NCI-H146 treated with DMSO at 0.1 percent for 48 hours (cell line): ENCODE results near the gene HHIPL1.
"Not testable (repeated sequence)": the region's sequence is repeated elsewhere in the genome, so short reads cannot be mapped to it uniquely, and the experiment has no call there.

Experiments used
- DNase-seq: peaks from one replicate; lab custom pipeline; 2025; ENCODE audit not compliant: unreplicated experiment; lab: John Stamatoyannopoulos, UW

Gene HHIPL1

GRCh38 chr14:99658218-99658845, 13.4 kb downstream of the HHIPL1 start:
- DNase-seq = no peak

- DNase-seq = no peak
Measured at GRCh38 chr14:99659333-99659741, 14.4 kb downstream of the HHIPL1 start.

- DNase-seq = no peak
Measured at GRCh38 chr14:99660006-99660566, 15.2 kb downstream of the HHIPL1 start.

GRCh38 chr14:99660794-99661193, 15.9 kb downstream of the HHIPL1 start:
- DNase-seq = no peak

GRCh38 chr14:99661206-99661605, 16.3 kb downstream of the HHIPL1 start:
- not testable (repeated sequence) for DNase-seq

GRCh38 chr14:99662846-99663245, 17.9 kb downstream of the HHIPL1 start:
- DNase-seq = no peak

- DNase-seq = no peak
Measured at GRCh38 chr14:99663386-99664057, 18.6 kb downstream of the HHIPL1 start.

GRCh38 chr14:99664058-99664936, 19.4 kb downstream of the HHIPL1 start:
- no peak for DNase-seq

GRCh38 chr14:99664937-99665273, 20.0 kb downstream of the HHIPL1 start:
- DNase-seq = no peak

GRCh38 chr14:99666533-99666932, 21.6 kb downstream of the HHIPL1 start:
- DNase-seq = no peak

- DNase-seq = no peak
Measured at GRCh38 chr14:99667045-99667444, 22.1 kb downstream of the HHIPL1 start.

- DNase-seq = no peak
Measured at GRCh38 chr14:99667821-99668220, 22.9 kb downstream of the HHIPL1 start.

- no peak for DNase-seq
Measured at GRCh38 chr14:99668307-99669295, 23.7 kb downstream of the HHIPL1 start.

GRCh38 chr14:99670361-99671234, 25.7 kb downstream of the HHIPL1 start:
- no peak for DNase-seq

- no peak for DNase-seq
Measured at GRCh38 chr14:99671235-99672224, 26.6 kb downstream of the HHIPL1 start.

GRCh38 chr14:99672506-99673304, 27.8 kb downstream of the HHIPL1 start:
- no peak for DNase-seq

- no peak for DNase-seq
Measured at GRCh38 chr14:99673305-99674063, 28.6 kb downstream of the HHIPL1 start.
